Astrocyte (in vitro differentiated cells and primary cell): ENCODE data around the gene CPXM2.

Source experiments
- CTCF ChIP-seq: IDR thresholded peaks from 2 replicates; pipeline ENCODE4 v1.5.1; 2011; ENCODE audit warnings: low read depth, mild to moderate bottlenecking, inconsistent platforms, low read length, moderate library complexity; ENCODE audit not compliant: insufficient read depth
- EZH2 ChIP-seq: IDR thresholded peaks from 2 replicates; pipeline ENCODE4 v1.6.1; 2012; ENCODE audit warnings: mild to moderate bottlenecking, low read length, inconsistent platforms; ENCODE audit not compliant: insufficient read depth

DNA sequence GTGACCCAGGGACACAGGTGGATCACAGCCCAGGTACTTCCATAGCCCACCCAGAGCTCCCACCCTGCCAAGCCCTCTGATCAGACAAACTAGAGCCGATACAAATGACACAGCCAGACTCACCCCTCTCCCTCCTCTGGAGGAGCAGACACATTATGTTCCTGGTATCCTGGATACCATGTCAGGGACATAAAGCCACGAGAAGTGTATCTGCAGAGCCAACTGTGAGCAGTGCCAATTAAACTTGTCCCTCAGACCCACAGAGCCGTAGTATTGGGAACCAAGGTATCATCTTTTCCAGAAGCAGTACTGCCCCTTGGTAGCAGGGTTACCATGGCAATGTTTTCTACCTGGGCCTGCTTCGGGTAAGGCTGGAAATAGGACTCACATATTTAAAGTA lies 47.3 kb upstream of the CPXM2 start:
- TF ChIP-seq CTCF (no peak), EZH2 (no peak)
